ENCODE results near the gene SCUBE2. TPM values are rescaled to one million over a fixed set of nuclear protein-coding genes. Genes with fewer than 3 reads are reported as not detected.
"Not testable (repeated sequence)": the region's sequence is repeated elsewhere in the genome, so short reads cannot be mapped to it uniquely, and the experiment has no call there.

Gene SCUBE2
- total and polyA plus RNA-seq, 2 of the 4 experiments (the other 2 are of a cell fraction), result 0.43 to 0.72 TPM

DNA sequence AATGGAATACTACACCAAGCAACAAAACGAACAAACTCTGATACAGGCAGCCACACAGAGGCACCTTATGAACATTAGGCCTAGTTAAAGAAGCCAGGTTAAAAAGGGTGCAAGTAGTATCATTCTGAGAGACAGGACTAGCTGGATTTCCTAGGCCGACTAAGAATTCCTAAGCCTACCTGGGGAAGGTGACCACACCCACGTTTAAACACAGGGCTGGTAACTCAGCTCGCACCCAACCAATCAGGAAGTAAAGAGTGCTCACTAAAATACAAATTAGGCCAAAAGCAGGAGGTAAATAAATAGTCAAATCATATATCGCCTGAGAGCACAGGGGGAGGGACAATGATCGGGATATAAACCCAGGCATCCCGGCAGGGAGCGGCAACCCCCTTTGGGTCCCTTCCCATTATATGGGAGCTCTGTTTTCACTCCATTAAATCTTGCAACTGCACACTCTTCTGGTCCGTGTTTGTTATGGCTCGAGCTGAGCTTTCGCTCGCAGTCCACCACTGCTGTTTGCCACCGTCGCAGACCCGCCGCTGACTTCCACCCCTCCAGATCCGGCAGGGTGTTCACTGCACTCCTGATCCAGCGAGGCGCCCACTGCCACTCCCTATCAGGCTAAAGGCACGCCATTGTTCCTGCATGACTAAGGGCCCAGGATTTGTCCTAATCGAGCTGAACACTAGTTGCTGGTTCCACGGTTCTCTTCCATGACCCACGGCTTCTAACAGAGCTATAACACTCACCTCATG is 6.0 kb upstream of the SCUBE2 start:
- in situ Hi-C loops (cut with MboI; ENCODE audit: low sequenced_read_pairs); ATAC-seq (ENCODE audit: low read depth); H4K5ac ChIP-seq (ENCODE audit: low read depth, low read length); H4K8ac ChIP-seq (ENCODE audit: low read depth in 2 of 2, low read length in 2 of 2); POLR2A ChIA-PET (ENCODE audit: unreplicated experiment); H2AK5ac ChIP-seq (ENCODE audit: low read depth, low read length); DNase-seq; H3K9me1 ChIP-seq (ENCODE audit: insufficient read depth, low read length); H3K9me3 ChIP-seq (ENCODE audit: control insufficient read depth, insufficient read depth, low read length); H3K14ac ChIP-seq (replicated peaks; ENCODE audit: low read depth, low read length); H3K27ac ChIP-seq (ENCODE audit: insufficient read depth, low read length); intact Hi-C loops (cut with micrococcal nuclease); H3K4me1 ChIP-seq (ENCODE audit: control insufficient read depth, insufficient read depth, low read length); H2BK15ac ChIP-seq (ENCODE audit: low read depth, low read length); H3K36me3 ChIP-seq (ENCODE audit: control insufficient read depth, insufficient read depth, low read length); H3K23ac ChIP-seq (ENCODE audit: low read depth, low read length); dilution Hi-C loops (cut with HindIII; ENCODE audit: low sequenced_read_pairs, unreplicated experiment); H3K56ac ChIP-seq (ENCODE audit: extremely low read depth, insufficient read depth, low read length); H3K18ac ChIP-seq (ENCODE audit: low read depth, low read length); H3K79me1 ChIP-seq (ENCODE audit: low read depth in 1 of 2, low read length in 2 of 2); H2BK20ac ChIP-seq (ENCODE audit: low read depth, low read length); H3K4ac ChIP-seq (ENCODE audit: low read depth, low read length); H2AFZ ChIP-seq (replicated peaks; ENCODE audit: low read length, poor library complexity); H3K4me3 ChIP-seq (ENCODE audit: insufficient read depth, low read depth, low read length); BruUV-seq (replicated peaks); H2BK5ac ChIP-seq (ENCODE audit: low read depth, low read length, poor library complexity, severe bottlenecking); H3K9ac ChIP-seq (ENCODE audit: low read depth, low read length); H3K4me2 ChIP-seq (ENCODE audit: low read depth, low read length); H3K27me3 ChIP-seq (ENCODE audit: control insufficient read depth, insufficient read depth, low read length); H2BK120ac ChIP-seq (ENCODE audit: low read depth, low read length); H2AK9ac ChIP-seq (replicated peaks; ENCODE audit: low read depth, low read length, poor library complexity); H4K91ac ChIP-seq (ENCODE audit: insufficient read depth, low read depth, low read length); H4K20me1 ChIP-seq (ENCODE audit: insufficient read depth, low read length): not testable (repeated sequence)
- CTCF ChIA-PET, result interaction anchor here (0.8 kb wide), 1 partner anchor 40 kb away, joined by 3 read pairs; no protein-coding TSS in a partner anchor
- 87% methylated on average over 15 of the region's 23 CpGs; no CpG with 5 or more reads in 1 of the 2 experiments for WGBS, 2 experiments (ENCODE audit: extremely low coverage in 2 of 2, insufficient read length in 1 of 2)

Data from IMR-90 (cell line).